ENCODE results near the gene TTC3.
"Not testable (repeated sequence)": the region's sequence is repeated elsewhere in the genome, so short reads cannot be mapped to it uniquely, and the experiment has no call there.

TTC3 gene

GRCh38 chr21:37130971-37131370, 57.9 kb downstream of the TTC3 start:
- TF ChIP-seq CTCF (IDR thresholded peaks at IDR 0.05; ENCODE audit: low read depth, low read length, missing control alignments) = no peak
- DNase-seq (ENCODE audit: low read depth) = no peak
- no peak overlapping the region for H3K4me3 ChIP-seq (ENCODE audit: low read depth, low read length)

- DNase-seq (ENCODE audit: low read depth) = no peak
- H3K4me3 ChIP-seq (ENCODE audit: low read depth, low read length) = no peak overlapping the region
- TF ChIP-seq CTCF (IDR thresholded peaks at IDR 0.05; ENCODE audit: low read depth, low read length, missing control alignments) = no peak
These were observed 63.2 kb downstream of the TTC3 start for GRCh38 chr21:37136261-37136660.

- H3K4me3 ChIP-seq (ENCODE audit: low read depth, low read length) = no peak overlapping the region
These were observed 63.7 kb downstream of the TTC3 start for GRCh38 chr21:37136744-37137143.

GRCh38 chr21:37139154-37139553, 66.1 kb downstream of the TTC3 start:
- no peak for TF ChIP-seq CTCF (IDR thresholded peaks at IDR 0.05; ENCODE audit: low read depth, low read length, missing control alignments)
- no peak overlapping the region for H3K4me3 ChIP-seq (ENCODE audit: low read depth, low read length)
- DNase-seq (ENCODE audit: low read depth) = no peak

More at GRCh38 chr21:37136744-37137143, 63.7 kb downstream of the TTC3 start:
- TF ChIP-seq CTCF (IDR thresholded peaks at IDR 0.05; ENCODE audit: low read depth, low read length, missing control alignments) = no peak
- DNase-seq (ENCODE audit: low read depth) = no peak

GRCh38 chr21:37139902-37140301, 66.8 kb downstream of the TTC3 start:
- DNase-seq (ENCODE audit: low read depth) = no peak

GRCh38 chr21:37143392-37143791, 70.3 kb downstream of the TTC3 start:
- not testable (repeated sequence) for DNase-seq (ENCODE audit: low read depth); H3K4me3 ChIP-seq (ENCODE audit: low read depth, low read length)

More at GRCh38 chr21:37139902-37140301, 66.8 kb downstream of the TTC3 start:
- TF ChIP-seq CTCF (IDR thresholded peaks at IDR 0.05; ENCODE audit: low read depth, low read length, missing control alignments) = no peak
- H3K4me3 ChIP-seq (ENCODE audit: low read depth, low read length) = no peak overlapping the region

GRCh38 chr21:37145635-37146111, 72.6 kb downstream of the TTC3 start:
- H3K4me3 ChIP-seq (ENCODE audit: low read depth, low read length) = no peak overlapping the region
- DNase-seq (ENCODE audit: low read depth) = no peak
- no peak for TF ChIP-seq CTCF (IDR thresholded peaks at IDR 0.05; ENCODE audit: low read depth, low read length, missing control alignments)
